ENCODE results near the gene CARHSP1.
"Not testable (repeated sequence)": the region's sequence is repeated elsewhere in the genome, so short reads cannot be mapped to it uniquely, and the experiment has no call there.

Gene CARHSP1

GRCh38 chr16:8807189-8807588, 61.6 kb downstream of the CARHSP1 start:
- DNase-seq (ENCODE audit: low read depth) = no peak
- no peak for TF ChIP-seq CTCF (conservative IDR thresholded peaks at IDR 0.05; ENCODE audit: low read depth, low read length)

DNA sequence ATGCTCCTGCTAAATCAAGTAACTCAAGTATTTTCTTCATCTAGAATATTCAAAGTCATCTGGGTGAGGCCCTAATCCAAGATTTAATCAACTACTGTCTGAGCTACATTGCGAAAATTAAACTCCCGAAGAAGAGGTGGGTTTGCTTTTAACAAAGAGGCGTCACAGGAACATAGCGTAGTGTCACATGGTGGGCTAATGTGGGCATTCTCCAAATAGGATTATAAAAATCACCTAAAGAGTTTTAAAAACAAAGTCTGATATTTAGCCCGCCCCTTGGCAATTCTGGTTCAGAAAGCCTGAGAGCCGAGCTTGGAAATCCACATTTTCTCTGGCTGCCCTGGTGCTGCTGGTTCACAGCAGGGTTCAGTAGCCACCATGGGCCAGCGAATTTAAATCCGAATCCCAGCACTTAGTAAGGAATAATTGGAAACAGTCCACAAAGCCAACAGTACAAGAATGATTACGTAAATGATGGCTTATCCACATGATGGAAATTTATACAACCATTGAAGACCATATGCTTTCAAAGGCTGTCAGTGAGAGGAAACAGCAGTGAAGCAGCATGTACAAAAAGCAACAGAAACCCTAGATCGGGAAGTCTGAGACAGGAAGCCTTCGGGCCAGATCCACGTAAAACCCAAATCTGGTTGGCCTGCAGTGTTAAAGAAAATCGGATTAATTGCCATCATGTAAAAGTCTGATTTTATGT, 62.4 kb downstream of the CARHSP1 start:
- no peak overlapping the region for H3K4me3 ChIP-seq (ENCODE audit: low read depth, low read length)
- TF ChIP-seq CTCF (conservative IDR thresholded peaks at IDR 0.05; ENCODE audit: low read depth, low read length) = no peak
- DNase-seq (ENCODE audit: low read depth) = no peak

More at GRCh38 chr16:8807189-8807588, 61.6 kb downstream of the CARHSP1 start:
- H3K4me3 ChIP-seq (ENCODE audit: low read depth, low read length) = no peak overlapping the region

GRCh38 chr16:8804313-8804712, 64.5 kb downstream of the CARHSP1 start:
- no peak for TF ChIP-seq CTCF (conservative IDR thresholded peaks at IDR 0.05; ENCODE audit: low read depth, low read length)
- DNase-seq (ENCODE audit: low read depth) = no peak
- H3K4me3 ChIP-seq (ENCODE audit: low read depth, low read length) = no peak overlapping the region

GRCh38 chr16:8803733-8804132, 65.1 kb downstream of the CARHSP1 start:
- DNase-seq (ENCODE audit: low read depth) = not testable (repeated sequence)

More at GRCh38 chr16:8803733-8804132, 65.1 kb downstream of the CARHSP1 start:
- not testable (repeated sequence) for H3K4me3 ChIP-seq (ENCODE audit: low read depth, low read length)
